A673 (cell line): ENCODE results near the gene ASB1.

Experiments used
- CTCF ChIP-seq: fragments of 300-800, 200-600 bp; sonication (generic); conservative IDR thresholded peaks from 2 replicates; pipeline ENCODE4 v1.5.1; 2017; ENCODE audit warnings: low read depth, mild to moderate bottlenecking, antibody characterized with exemption, low read length, moderate library complexity, mixed read lengths
- EZH2 ChIP-seq: fragments of 200-600 bp; sonication (generic); IDR thresholded peaks from 2 replicates; pipeline ENCODE4 v1.6.1; 2017; ENCODE audit warnings: borderline replicate concordance, low read depth, mild to moderate bottlenecking, mixed read lengths, antibody characterized with exemption, low read length; ENCODE audit not compliant: poor library complexity, severe bottlenecking

- TF ChIP-seq EZH2 (no peak), CTCF (no peak)
Measured at GRCh38 chr2:238406998-238407285, 19.8 kb upstream of the ASB1 start.
